ENCODE measurements around the gene SP4. TPM values are rescaled to one million over a fixed set of nuclear protein-coding genes. Genes with fewer than 3 reads are reported as not detected.

SP4 gene
- total RNA-seq, 1 donor from 2014 or later, result 9.3 TPM

GRCh38 chr7:21469894-21470293 lies 42.0 kb downstream of the SP4 start:
- Mint-ChIP-seq H3K4me1 (ENCODE audit: unreplicated experiment) (no peaks in the 10 kb centered on the region), H3K36me3 (ENCODE audit: low read depth, unreplicated experiment) (no peaks in the 10 kb centered on the region), H3K4me3 (ENCODE audit: unreplicated experiment) (no peak overlapping the region)

GRCh38 chr7:21472029-21472428 lies 44.1 kb downstream of the SP4 start:
- Mint-ChIP-seq H3K4me3 (ENCODE audit: unreplicated experiment) (no peak overlapping the region), H3K27me3 (ENCODE audit: unreplicated experiment) (no peaks in the 10 kb centered on the region), H3K27ac (ENCODE audit: unreplicated experiment) (no peak overlapping the region), H3K36me3 (ENCODE audit: low read depth, unreplicated experiment) (no peaks in the 10 kb centered on the region), H3K4me1 (ENCODE audit: unreplicated experiment) (no peaks in the 10 kb centered on the region), H3K9me3 (ENCODE audit: unreplicated experiment) (no peaks in the 10 kb centered on the region)
- no peak for DNase-seq (ENCODE audit: low spot score)
- no peak for TF ChIP-seq CTCF (IDR thresholded peaks at IDR 0.05; ENCODE audit: unreplicated experiment)

More at GRCh38 chr7:21469894-21470293, 42.0 kb downstream of the SP4 start:
- TF ChIP-seq CTCF (IDR thresholded peaks at IDR 0.05; ENCODE audit: unreplicated experiment), result no peak
- Mint-ChIP-seq H3K9me3 (ENCODE audit: unreplicated experiment) (no peaks in the 10 kb centered on the region), H3K27ac (ENCODE audit: unreplicated experiment) (no peak overlapping the region), H3K27me3 (ENCODE audit: unreplicated experiment) (no peaks in the 10 kb centered on the region)
- DNase-seq (ENCODE audit: low spot score), result no peak

GRCh38 chr7:21476429-21476828 lies 48.5 kb downstream of the SP4 start:
- Mint-ChIP-seq H3K27me3 (ENCODE audit: unreplicated experiment) (no peaks in the 10 kb centered on the region), H3K4me3 (ENCODE audit: unreplicated experiment) (no peak overlapping the region), H3K9me3 (ENCODE audit: unreplicated experiment) (no peaks in the 10 kb centered on the region), H3K4me1 (ENCODE audit: unreplicated experiment) (no peaks in the 10 kb centered on the region), H3K27ac (ENCODE audit: unreplicated experiment) (no peak overlapping the region), H3K36me3 (ENCODE audit: low read depth, unreplicated experiment) (no peaks in the 10 kb centered on the region)
- no peak for DNase-seq (ENCODE audit: low spot score)
- TF ChIP-seq CTCF (IDR thresholded peaks at IDR 0.05; ENCODE audit: unreplicated experiment), result no peak

- Mint-ChIP-seq H3K9me3 (ENCODE audit: unreplicated experiment) (no peaks in the 10 kb centered on the region), H3K4me1 (ENCODE audit: unreplicated experiment) (no peaks in the 10 kb centered on the region), H3K36me3 (ENCODE audit: low read depth, unreplicated experiment) (no peaks in the 10 kb centered on the region), H3K27ac (ENCODE audit: unreplicated experiment) (no peak overlapping the region), H3K27me3 (ENCODE audit: unreplicated experiment) (peaks cover 1% of the 10 kb centered on the region), H3K4me3 (ENCODE audit: unreplicated experiment) (no peak overlapping the region)
- DNase-seq (ENCODE audit: low spot score), result no peak
- no peak for TF ChIP-seq CTCF (IDR thresholded peaks at IDR 0.05; ENCODE audit: unreplicated experiment)
These were observed 53.0 kb downstream of the SP4 start for GRCh38 chr7:21480693-21481403.

- no peak overlapping the region for H3K4me3 Mint-ChIP-seq (ENCODE audit: unreplicated experiment)
- H3K27ac Mint-ChIP-seq (ENCODE audit: unreplicated experiment), result no peak overlapping the region
- no peak for TF ChIP-seq CTCF (IDR thresholded peaks at IDR 0.05; ENCODE audit: unreplicated experiment)
- no peaks in the 10 kb centered on the region for H3K9me3 Mint-ChIP-seq (ENCODE audit: unreplicated experiment)
- peaks cover 9% of the 10 kb centered on the region for H3K36me3 Mint-ChIP-seq (ENCODE audit: low read depth, unreplicated experiment)
- no peak for DNase-seq (ENCODE audit: low spot score)
- H3K27me3 Mint-ChIP-seq (ENCODE audit: unreplicated experiment), result peaks cover 1% of the 10 kb centered on the region
- no peaks in the 10 kb centered on the region for H3K4me1 Mint-ChIP-seq (ENCODE audit: unreplicated experiment)
These were observed 58.6 kb downstream of the SP4 start for GRCh38 chr7:21486511-21486910.

Data from endothelial cell (in vitro differentiated cells).